Esophagus muscularis mucosa (tissue), 4 donors: ENCODE data around the gene MYZAP. TPM values are rescaled to one million over a fixed set of nuclear protein-coding genes. Genes with fewer than 3 reads are reported as not detected.

Experiments used
- DNase-seq: peaks from one replicate; pipeline ENCODE4 v3.0.0-alpha.2; 2017; ENCODE audit errors: extremely low spot score
- H3K27ac ChIP-seq, 4 donors: fragments of 200-600 bp; sonication (generic); replicated peaks in 1 of 4; 1 replicate in 3 of 4; 2 replicates in 1 of 4; pipeline ENCODE4 v1.5.1; 2016 to 2019; ENCODE audit warnings: mild to moderate bottlenecking in 1 of 4
- H3K27me3 ChIP-seq, 4 donors: fragments of 200-600 bp; sonication (generic); one replicate each; pipeline versions ENCODE4 v1.5.1 to v1.6.0; 2016 to 2019
- H3K36me3 ChIP-seq, 4 donors: fragments of 200-600 bp; sonication (generic); one replicate each; pipeline ENCODE4 v1.5.1; 2016 to 2019
- H3K4me1 ChIP-seq, 4 donors: fragments of 200-600 bp; sonication (generic); one replicate each; pipeline ENCODE4 v1.5.1; 2016 to 2019
- H3K4me3 ChIP-seq, 4 donors: fragments of 200-600 bp; sonication (generic); 1 replicate in 2 of 4; 2 replicates in 2 of 4; pipeline ENCODE4 v1.5.1; 2016 to 2019; ENCODE audit warnings: mild to moderate bottlenecking in 4 of 4, moderate library complexity in 1 of 4
- H3K9me3 ChIP-seq, 4 donors: fragments of 200-600 bp; sonication (generic); 1 replicate in 3 of 4; 2 replicates in 1 of 4; pipeline ENCODE4 v1.5.1; 2016 to 2019
- CTCF ChIP-seq, 3 experiments: fragments of 200-600 bp in 2 of 3; fragments of 450-650 bp in 1 of 3; sonication (generic) in 2 of 3; IDR thresholded peaks; one replicate each; pipeline ENCODE4 v1.5.1; 2017 to 2019; ENCODE audit warnings: antibody characterized with exemption in 3 of 3, mild to moderate bottlenecking in 2 of 3, moderate library complexity in 1 of 3
- EP300 ChIP-seq: sonication (generic); formaldehyde crosslinking; IDR thresholded peaks from one replicate; pipeline ENCODE4 v1.6.1; 2017; ENCODE audit warnings: antibody characterized with exemption
- POLR2A ChIP-seq: fragments of 450-650 bp; IDR thresholded peaks from one replicate; pipeline ENCODE4 v1.6.1; 2017; ENCODE audit warnings: antibody characterized with exemption, moderate library complexity, mild to moderate bottlenecking, low read depth
- POLR2AphosphoS5 ChIP-seq, 2 donors: sonication (generic); formaldehyde crosslinking; IDR thresholded peaks; one replicate each; pipeline ENCODE4 v1.6.1; 2017; ENCODE audit warnings: antibody characterized with exemption in 2 of 2
- WGBS: methylation state at CpG from one replicate; pipeline ENCODE4 v1.1.5; 2018; 5-methylcytosine and 5-hydroxymethylcytosine counted together
- intact Hi-C: fragments of 100-400 bp; cut with DNase I; formaldehyde crosslinking; loops from one replicate; pipeline ENCODE4 v1.15.1; 2023
- total RNA-seq, 4 donors: library from RNA; depleted of rRNA; stranded (reverse); fragments of >200 nt; gene quantifications; one replicate each; pipeline versions ENCODE4 v1.1.0 to v1.2.1, GENCODE V29; 2016

MYZAP gene
- total RNA-seq, 4 donors from 2014 or later = 192 to 274 (median 234) TPM

GRCh38 chr15:57595011-57595866 is 3.5 kb downstream of the MYZAP start:
- Histone ChIP-seq H3K4me1 (peaks cover 40 to 88% (median 78%) of the 10 kb centered on the region in 4 donors), H3K27me3 (no peaks in the 10 kb centered on the region), H3K4me3 (peak overlapping the region in 2 of 4 donors; percentile 10 to 19), H3K27ac (peak overlapping the region; percentile 90 to 96 (median 92)), H3K9me3 (no peaks in the 10 kb centered on the region), H3K36me3 (no peaks in the 10 kb centered on the region)
- intact Hi-C loops = no loop called here
- no peak for TF ChIP-seq CTCF (IDR thresholded peaks at IDR 0.05)
- TF ChIP-seq POLR2AphosphoS5 (IDR thresholded peaks at IDR 0.05) = peak; percentile 14 to 66
- DNase-seq = no peak
- WGBS = 34% methylated on average over 9 of the region's 9 CpGs

- H3K4me1 ChIP-seq = peaks cover 32 to 94% (median 83%) of the 10 kb centered on the region in 4 donors
- intact Hi-C loops = no loop called here
- no peaks in the 10 kb centered on the region for H3K27me3 ChIP-seq
- 75% methylated on average over 8 of the region's 8 CpGs for WGBS
- no peaks in the 10 kb centered on the region for H3K9me3 ChIP-seq
- H3K4me3 ChIP-seq = no peak overlapping the region
- H3K36me3 ChIP-seq = no peaks in the 10 kb centered on the region
- no peak for DNase-seq
- TF ChIP-seq CTCF (IDR thresholded peaks at IDR 0.05) (no peak), POLR2AphosphoS5 (IDR thresholded peaks at IDR 0.05) (no peak), EP300 (no peak), POLR2A (no peak)
- peak overlapping the region; percentile 90 to 96 (median 92) for H3K27ac ChIP-seq
Measured at GRCh38 chr15:57596301-57596855, 4.7 kb downstream of the MYZAP start.

DNA sequence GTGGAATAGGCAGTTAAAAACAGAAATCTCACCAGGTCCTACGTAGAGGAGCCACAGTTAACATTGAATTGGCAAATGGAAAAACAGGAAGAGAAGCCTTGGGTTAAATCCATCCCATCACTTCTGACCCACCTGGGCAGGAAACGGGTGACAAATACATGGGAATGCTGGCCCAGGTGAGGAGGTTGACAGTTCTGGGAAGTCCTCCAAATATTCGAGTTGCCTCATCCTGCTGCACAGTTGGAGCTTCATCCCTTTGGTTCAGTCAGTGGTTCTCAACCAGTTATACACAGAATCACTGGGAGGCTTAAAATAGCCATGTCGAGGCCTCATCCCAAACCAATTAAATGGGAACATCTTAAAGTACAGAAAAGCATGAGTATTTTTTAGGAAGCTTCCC is 5.3 kb downstream of the MYZAP start:
- Histone ChIP-seq H3K36me3 (no peaks in the 10 kb centered on the region), H3K4me3 (no peak overlapping the region), H3K9me3 (no peaks in the 10 kb centered on the region), H3K27ac (peak overlapping the region; percentile 90 to 96 (median 92)), H3K27me3 (no peaks in the 10 kb centered on the region), H3K4me1 (peaks cover 32 to 95% (median 86%) of the 10 kb centered on the region in 4 donors)
- intact Hi-C loops = no loop called here
- peak; percentile 54 to 60 for TF ChIP-seq POLR2AphosphoS5 (IDR thresholded peaks at IDR 0.05)
- TF ChIP-seq CTCF (IDR thresholded peaks at IDR 0.05) = no peak
- 23% methylated on average over 4 of the region's 4 CpGs for WGBS
- DNase-seq = no peak

DNA sequence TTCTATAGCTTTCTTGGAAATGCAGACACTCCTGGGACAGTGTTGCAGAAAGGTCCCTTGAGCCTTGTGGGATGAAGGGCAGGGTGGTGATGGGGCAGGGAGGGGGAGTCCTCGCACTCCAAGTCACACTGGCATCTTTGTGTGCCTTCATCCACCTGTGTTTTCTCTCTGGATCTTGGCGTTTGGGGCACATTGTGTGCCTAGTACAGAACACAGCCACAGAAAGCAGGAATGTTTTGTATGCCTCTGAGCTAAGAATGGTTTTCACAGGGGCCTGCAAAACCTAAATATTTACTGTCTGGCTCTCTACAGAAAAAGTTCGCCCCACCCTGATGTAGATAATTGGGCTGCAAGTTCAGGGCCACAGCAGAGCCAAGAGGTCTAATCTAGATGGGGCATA is 5.7 kb downstream of the MYZAP start:
- 68% methylated on average over 3 of the region's 3 CpGs for WGBS
- H3K36me3 ChIP-seq = no peaks in the 10 kb centered on the region
- intact Hi-C loops = no loop called here
- H3K9me3 ChIP-seq = no peaks in the 10 kb centered on the region
- no peak for DNase-seq
- H3K4me3 ChIP-seq = peak overlapping the region in 1 of 4 donors; percentile 5
- H3K4me1 ChIP-seq = peaks cover 32 to 97% (median 90%) of the 10 kb centered on the region in 4 donors
- H3K27me3 ChIP-seq = no peaks in the 10 kb centered on the region
- TF ChIP-seq EP300 (peak; percentile 92), POLR2AphosphoS5 (IDR thresholded peaks at IDR 0.05) (peak; percentile 46 to 79), POLR2A (no peak)
- peak overlapping the region; percentile 90 to 96 (median 92) for H3K27ac ChIP-seq

DNA sequence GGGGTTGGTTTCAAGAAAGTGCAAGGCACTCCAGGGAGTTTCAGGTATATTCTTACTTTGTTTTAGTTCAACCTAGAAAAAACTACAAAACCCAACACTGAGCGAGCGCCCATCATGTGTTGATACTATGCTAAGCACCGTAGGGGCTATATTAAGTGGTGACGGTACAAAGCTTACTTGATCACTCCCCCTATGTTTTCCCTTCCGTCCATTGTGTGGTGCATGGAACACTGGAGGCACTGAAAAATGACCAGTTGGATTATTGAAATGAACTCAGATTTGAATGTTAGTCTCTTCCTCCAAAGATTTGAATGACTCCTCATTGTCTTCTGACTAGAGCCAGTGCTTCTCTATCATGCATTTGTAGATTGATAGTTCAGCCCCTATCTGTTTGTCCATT is 6.6 kb downstream of the MYZAP start:
- WGBS = 86% methylated on average over 5 of the region's 5 CpGs
- DNase-seq = no peak
- Histone ChIP-seq H3K36me3 (no peaks in the 10 kb centered on the region), H3K27ac (peak overlapping the region; percentile 90 to 96 (median 92)), H3K27me3 (no peaks in the 10 kb centered on the region), H3K4me1 (peaks cover 32 to 99% (median 96%) of the 10 kb centered on the region in 4 donors), H3K4me3 (no peak overlapping the region), H3K9me3 (no peaks in the 10 kb centered on the region)
- TF ChIP-seq EP300 = no peak
- TF ChIP-seq POLR2A = no peak
- TF ChIP-seq CTCF (IDR thresholded peaks at IDR 0.05) = no peak
- TF ChIP-seq POLR2AphosphoS5 (IDR thresholded peaks at IDR 0.05) = no peak
- intact Hi-C loops = no loop called here
